A549 (cell line): ENCODE data around the gene CHMP6. TPM values are rescaled to one million over a fixed set of nuclear protein-coding genes. Genes with fewer than 3 reads are reported as not detected.

ENCODE experiments used
- ATAC-seq, 2 experiments: fragments of 200-7000 bp in 1 of 2; fragments of >200 bp in 1 of 2; cut with Nextera tagmentation in 1 of 2; cut with Tn5 transposase in 1 of 2; 3 replicates each; pipeline versions ENCODE4 v1.8.0 to v1.9.1; 2018 to 2020; ENCODE audit warnings: mild to moderate bottlenecking in 1 of 2, moderate library complexity in 1 of 2
- CTCF ChIA-PET: fragments of 300-600 bp; sonication (Branson Sonifier 250); formaldehyde crosslinking; extraction: SDS; loops from one replicate; lab custom pipeline; 2021; ENCODE audit warnings: antibody characterized with exemption, inconsistent platforms; lab: Yijun Ruan, JAX
- POLR2A ChIA-PET: fragments of 350-600 bp; formaldehyde crosslinking; extraction: SDS; loops from one replicate; lab custom pipeline; 2021; ENCODE audit warnings: antibody characterized with exemption, inconsistent platforms; lab: Yijun Ruan, JAX
- DNase-seq, 2 experiments: peaks; one replicate each; pipeline versions ENCODE4 v3.0.0 to v3.0.0-alpha.2; 2011 to 2016; ENCODE audit warnings: low read depth in 1 of 2, low spot score in 1 of 2
- FAIRE-seq: peaks from 2 replicates; lab custom pipeline; 2011; peaks lifted over from hg19 to GRCh38; lab: Jason Lieb, UNC
- H3K27ac ChIP-seq, 2 experiments: fragments of >200 bp; sonication (Bioruptor Twin); formaldehyde crosslinking; 3 replicates each; pipeline ENCODE4 v1.5.1; 2016 to 2017
- H3K4me1 ChIP-seq: fragments of >200 bp; sonication (Bioruptor Twin); formaldehyde crosslinking; 3 replicates; pipeline ENCODE4 v1.6.1; 2016
- H3K4me2 ChIP-seq: fragments of >200 bp; sonication (Bioruptor Twin); formaldehyde crosslinking; 3 replicates; pipeline ENCODE4 v1.6.1; 2016
- H3K4me3 ChIP-seq: fragments of >200 bp; sonication (Bioruptor Twin); formaldehyde crosslinking; 3 replicates; pipeline ENCODE4 v1.5.1; 2016
- H3K9me3 ChIP-seq: fragments of >200 bp; sonication (Bioruptor Twin); formaldehyde crosslinking; 3 replicates; pipeline ENCODE4 v1.6.1; 2016
- BCL3 ChIP-seq: fragments of >200 bp; sonication (Bioruptor Twin); formaldehyde crosslinking; IDR thresholded peaks from 3 replicates; pipeline ENCODE4 v1.6.1; 2016
- BHLHE40 ChIP-seq: IDR thresholded peaks from 2 replicates; pipeline ENCODE4 v1.6.1; 2012; ENCODE audit warnings: low read depth, low read length, inconsistent platforms
- CBX2 ChIP-seq: fragments of 200-600 bp; sonication (generic); IDR thresholded peaks from 2 replicates; pipeline ENCODE4 v1.6.1; 2016; ENCODE audit warnings: low read depth, mild to moderate bottlenecking, borderline replicate concordance
- CEBPB ChIP-seq, 2 experiments: fragments of >200 bp in 1 of 2; sonication (Bioruptor Twin) in 1 of 2; formaldehyde crosslinking in 1 of 2; IDR thresholded peaks; 2 replicates each; pipeline ENCODE4 v1.6.1; 2012 to 2016
- CHD4 ChIP-seq: fragments of 200-600 bp; sonication (generic); IDR thresholded peaks from 2 replicates; pipeline ENCODE4 v1.6.1; 2016; ENCODE audit warnings: antibody characterized with exemption, mild to moderate bottlenecking, borderline replicate concordance
- CTCF ChIP-seq: fragments of >200 bp; sonication (Bioruptor Twin); formaldehyde crosslinking; IDR thresholded peaks from 3 replicates; pipeline ENCODE4 v1.5.1; 2016
- E2F6 ChIP-seq: IDR thresholded peaks from 2 replicates; pipeline ENCODE4 v1.6.1; 2012; ENCODE audit warnings: low read depth, borderline replicate concordance
- EHMT2 ChIP-seq: fragments of 200-600 bp; sonication (generic); IDR thresholded peaks from 2 replicates; pipeline ENCODE4 v1.6.1; 2016; ENCODE audit warnings: antibody characterized with exemption, low read depth, mild to moderate bottlenecking, moderate library complexity
- EP300 ChIP-seq, 2 experiments: fragments of >200 bp; sonication (Bioruptor Twin); formaldehyde crosslinking; IDR thresholded peaks; 2 replicates in 1 of 2; 3 replicates in 1 of 2; pipeline ENCODE4 v1.6.1; 2016 to 2017
- ESRRA ChIP-seq: fragments of 150-350 bp; IDR thresholded peaks from 2 replicates; pipeline ENCODE4 v1.6.1; 2014; ENCODE audit warnings: mild to moderate bottlenecking, low read length, borderline replicate concordance
- HOXA7 ChIP-seq: fragments of 250-450 bp; sonication (Bioruptor Pico); IDR thresholded peaks from 2 replicates; pipeline ENCODE4 v1.5.0; 2020; ENCODE audit warnings: mild to moderate bottlenecking, moderate library complexity
- HOXB5 ChIP-seq: fragments of 250-450 bp; sonication (Bioruptor Pico); IDR thresholded peaks from 2 replicates; pipeline ENCODE4 v1.5.0; 2020; ENCODE audit warnings: mild to moderate bottlenecking, moderate library complexity
- JUNB ChIP-seq: fragments of >200 bp; sonication (Bioruptor Twin); formaldehyde crosslinking; IDR thresholded peaks from 2 replicates; pipeline ENCODE4 v1.6.1; 2016
- KDM1A ChIP-seq: fragments of 200-600 bp; sonication (generic); IDR thresholded peaks from 2 replicates; pipeline ENCODE4 v1.6.1; 2016; ENCODE audit warnings: low read depth, mild to moderate bottlenecking
- MAFK ChIP-seq: fragments of 450-650 bp; IDR thresholded peaks from 2 replicates; pipeline ENCODE4 v1.6.1; 2014; ENCODE audit not compliant: partially characterized antibody
- MAX ChIP-seq: IDR thresholded peaks from 2 replicates; pipeline ENCODE4 v1.6.1; 2012
- MYC ChIP-seq: IDR thresholded peaks from 2 replicates; pipeline ENCODE4 v1.6.1; 2012; ENCODE audit warnings: mild to moderate bottlenecking, inconsistent platforms, low read length, improper control_type of control experiment, borderline replicate concordance
- NFE2L2 ChIP-seq: fragments of 150-350 bp; conservative IDR thresholded peaks from 2 replicates; pipeline ENCODE4 v1.6.1; 2014; ENCODE audit warnings: low read length
- NPAS2 ChIP-seq: fragments of 250-450 bp; sonication (Bioruptor Pico); IDR thresholded peaks from 2 replicates; pipeline ENCODE4 v1.8.0; 2022; ENCODE audit warnings: mild to moderate bottlenecking, moderate library complexity, borderline replicate concordance
- NR3C1 ChIP-seq: fragments of >200 bp; sonication (Bioruptor Twin); formaldehyde crosslinking; IDR thresholded peaks from 3 replicates; pipeline ENCODE4 v1.6.1; 2017
- PBX3 ChIP-seq: IDR thresholded peaks from 2 replicates; pipeline ENCODE4 v1.6.1; 2012
- POLR2A ChIP-seq: IDR thresholded peaks from 2 replicates; pipeline ENCODE4 v1.6.1; 2012; ENCODE audit warnings: mild to moderate bottlenecking, low read length
- RARB ChIP-seq: fragments of 250-450 bp; sonication (Bioruptor Pico); IDR thresholded peaks from 2 replicates; pipeline ENCODE4 v1.8.0; 2021; ENCODE audit warnings: mild to moderate bottlenecking, moderate library complexity
- SMC3 ChIP-seq: fragments of >200 bp; sonication (Bioruptor Twin); formaldehyde crosslinking; IDR thresholded peaks from 3 replicates; pipeline ENCODE4 v1.6.1; 2018; ENCODE audit warnings: inconsistent platforms
- TFCP2L1 ChIP-seq: fragments of 250-450 bp; sonication (Bioruptor Pico); IDR thresholded peaks from 2 replicates; pipeline ENCODE4 v1.5.0; 2021; ENCODE audit warnings: mild to moderate bottlenecking
- TP53 ChIP-seq: fragments of 250-450 bp; sonication (Bioruptor Pico); IDR thresholded peaks from 2 replicates; pipeline ENCODE4 v1.5.0; 2021; ENCODE audit warnings: mild to moderate bottlenecking, moderate library complexity
- USF2 ChIP-seq: fragments of 450-650 bp; IDR thresholded peaks from 2 replicates; pipeline ENCODE4 v1.6.1; 2014; ENCODE audit warnings: antibody characterized with exemption
- ZFP36 ChIP-seq: fragments of 450-650 bp; IDR thresholded peaks from 2 replicates; pipeline ENCODE4 v1.6.1; 2014; ENCODE audit warnings: borderline replicate concordance; ENCODE audit not compliant: partially characterized antibody
- ZSCAN20 ChIP-seq: fragments of 250-450 bp; sonication (Bioruptor Pico); IDR thresholded peaks from 2 replicates; pipeline ENCODE4 v1.8.0; 2022; ENCODE audit warnings: mild to moderate bottlenecking, moderate library complexity
- WGBS: methylation state at CpG from one replicate; pipeline ENCODE4 v1.1.6; 2017; ENCODE audit errors: missing lambda C conversion rate; 5-methylcytosine and 5-hydroxymethylcytosine counted together
- polyA plus RNA-seq, 4 experiments: library from polyadenylated mRNA; depleted of rRNA in 3 of 4; stranded (reverse); fragments of >200 nt; fragmentation: RNase III in 1 of 4; extraction: RNeasy Plus Mini Kit Qiagen cat#74134 plus additional on column Dnase treatment in 1 of 4; gene quantifications; 2 replicates in 3 of 4; 3 replicates in 1 of 4; pipeline ENCODE4 v1.2.3, GENCODE V29; 2011 to 2017

CHMP6 gene
- polyA plus RNA-seq, 2 of the 4 experiments (the other 2 are of a cell fraction), result 28.9 to 30.8 TPM

GRCh38 chr17:80991645-80992076 lies at the start of gene CHMP6 (continued):
- TF ChIP-seq E2F6 (no peak), CEBPB (IDR thresholded peaks at IDR 0.05) (no peak), ZSCAN20 (CRISPR knock-in tag) (peak; percentile 71; the same call in 1 of the 2 replicates), CHD4 (no peak), BCL3 (peak; percentile 82; the same call in 1 of the 3 replicates), CBX2 (no peak), EHMT2 (no peak), EP300 (IDR thresholded peaks at IDR 0.05) (no peak), JUNB (no peak), NPAS2 (CRISPR knock-in tag) (0 out of 2 replicates have a peak, but pooled peaks have one; percentile 23), ZFP36 (no peak), SMC3 (0 out of 3 replicates have a peak, but pooled peaks have one; percentile 11), HOXA7 (CRISPR knock-in tag) (no peak), BHLHE40 (no peak), KDM1A (peak; percentile 73; the same call in 1 of the 2 replicates)

- ChIA-PET POLR2A (no interaction called here), CTCF (interaction anchor here (0.6 to 1.5 kb wide), 3 partner anchors 23 to 515 kb away, joined by 3 to 5 read pairs (median 4); no protein-coding TSS in a partner anchor)
- Histone ChIP-seq H3K4me1 (no peaks in the 10 kb centered on the region), H3K4me3 (no peak overlapping the region), H3K9me3 (no peaks in the 10 kb centered on the region), H3K4me2 (no peak overlapping the region), H3K27ac (no peak overlapping the region)
- TF ChIP-seq MAFK, result no peak
- no peak for TF ChIP-seq MAX
- TF ChIP-seq MYC, result no peak
- no peak for FAIRE-seq
- 86% methylated on average over 37 of the region's 38 CpGs for WGBS
- ATAC-seq, result peak in 1 of 2 experiments; percentile 23; a peak in 2 of 6 replicates
- DNase-seq, result no peak
These were observed 49.0 kb upstream of the CHMP6 start for GRCh38 chr17:80942423-80943345.

GRCh38 chr17:80943346-80944145 lies 48.1 kb upstream of the CHMP6 start:
- POLR2A ChIA-PET, result interaction anchor here (0.6 kb wide), 1 partner anchor 16 kb away, joined by 3 read pairs; no protein-coding TSS in a partner anchor
- 92% methylated on average over 17 of the region's 17 CpGs for WGBS
- no peak for ATAC-seq
- no peaks in the 10 kb centered on the region for H3K9me3 ChIP-seq
- FAIRE-seq, result no peak
- H3K27ac ChIP-seq, result no peak overlapping the region
- H3K4me2 ChIP-seq, result no peak overlapping the region
- no peak overlapping the region for H3K4me3 ChIP-seq
- H3K4me1 ChIP-seq, result no peaks in the 10 kb centered on the region
- no peak for TF ChIP-seq NFE2L2
- no peak for TF ChIP-seq CTCF
- no peak for TF ChIP-seq HOXB5
- TF ChIP-seq RARB (CRISPR knock-in tag), result no peak
- no peak for TF ChIP-seq NR3C1
- no peak for TF ChIP-seq PBX3
- TF ChIP-seq CEBPB (IDR thresholded peaks at IDR 0.05), result no peak
- TF ChIP-seq KDM1A, result no peak
- no peak for TF ChIP-seq ESRRA
- TF ChIP-seq TP53, result no peak
- TF ChIP-seq TFCP2L1 (CRISPR knock-in tag), result no peak
- TF ChIP-seq USF2, result no peak
- no peak for TF ChIP-seq POLR2A
- TF ChIP-seq, all 56 proteins: peak for 0
- DNase-seq, result no peak
- CTCF ChIA-PET, result interaction anchor here (0.9 to 1.4 kb wide), 3 partner anchors 16 to 516 kb away, joined by 3 to 5 read pairs (median 3); no protein-coding TSS in a partner anchor
